Embryonic facial prominence (tissue), 1 donor: ENCODE data around the gene UGT1A5.

Experiments used
- DNase-seq: peaks from one replicate; pipeline ENCODE4 v3.0.0-alpha.2; 2016; ENCODE audit errors: extremely low spot score

The UGT1A5 gene

DNA sequence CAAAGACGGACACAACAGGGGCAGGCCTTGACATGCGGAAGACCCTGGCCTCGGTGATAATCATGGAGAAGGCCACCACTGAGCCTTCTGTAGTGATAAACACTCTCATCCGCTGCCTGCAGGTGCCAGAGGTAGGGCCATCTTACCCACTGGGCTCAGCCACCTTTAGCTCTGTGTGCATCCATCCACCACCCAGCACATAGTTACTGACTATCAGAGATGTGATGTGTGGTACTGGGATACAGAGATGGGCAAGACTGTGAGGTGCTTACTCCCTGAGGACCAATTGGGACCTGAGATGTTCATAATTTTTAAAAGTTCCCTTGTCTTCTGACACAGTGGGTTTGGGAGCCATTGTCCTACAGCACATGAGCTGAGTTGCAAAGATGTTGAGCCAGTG lies 67.0 kb downstream of the UGT1A5 start:
- DNase-seq: no peak

- no peak for DNase-seq
Observed at GRCh38 chr2:233780771-233781170, 68.1 kb downstream of the UGT1A5 start.

DNA sequence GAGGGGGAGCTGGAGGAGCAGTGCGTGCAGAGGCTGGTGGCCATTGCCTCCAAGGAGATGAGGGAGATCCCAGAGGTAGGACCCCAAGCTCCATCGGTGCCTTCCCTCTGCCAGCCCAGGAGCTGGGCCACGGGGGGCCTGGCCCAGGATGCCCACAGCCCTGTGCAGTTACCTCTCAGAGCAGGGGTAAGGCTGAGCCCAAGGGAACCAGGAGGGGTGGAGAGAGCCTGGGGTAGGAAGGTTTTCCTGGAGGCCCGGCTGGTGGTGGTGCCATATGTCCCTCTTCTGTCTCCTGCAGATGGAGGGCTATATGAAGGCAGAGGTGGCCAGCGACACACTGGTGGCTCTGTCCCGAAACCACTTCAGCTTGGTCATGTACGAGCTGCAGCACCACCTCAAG lies 76.8 kb downstream of the UGT1A5 start:
- DNase-seq: no peak

DNA sequence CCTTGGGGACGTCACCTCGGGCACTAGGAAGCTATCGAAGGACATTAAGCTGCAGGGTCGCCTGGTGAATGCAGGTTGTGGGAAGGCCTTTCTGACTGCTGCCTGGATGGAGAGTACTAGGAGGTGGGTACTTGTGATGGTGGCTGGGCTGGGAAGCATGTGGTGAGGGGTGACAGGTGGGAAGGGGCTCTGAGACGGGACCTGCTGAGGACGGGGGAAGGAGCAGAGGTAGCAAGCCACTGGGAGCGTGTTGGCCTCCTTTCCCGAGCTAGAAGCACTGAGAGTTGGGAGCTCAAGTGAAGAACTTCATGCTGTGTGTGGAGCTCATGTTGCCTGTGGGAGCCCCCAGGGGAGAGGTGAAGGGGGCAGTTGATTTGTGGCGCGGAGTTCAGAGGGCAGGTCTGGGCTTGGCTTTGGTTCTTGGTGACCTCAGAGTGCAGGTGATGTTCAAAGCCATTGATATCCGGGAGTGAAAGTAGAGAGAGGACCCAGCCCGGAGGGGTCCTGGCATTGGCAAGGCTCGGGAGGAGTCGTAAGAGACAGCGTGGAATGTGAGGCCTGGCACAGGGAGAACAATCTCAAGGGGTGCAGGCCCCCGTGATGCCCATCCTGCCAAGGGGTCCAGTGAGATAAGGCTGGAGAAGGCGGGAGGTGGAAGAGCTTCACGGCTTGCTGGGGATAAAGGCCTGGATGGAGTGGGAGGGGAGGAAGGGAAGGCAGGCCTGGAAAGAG lies 78.6 kb downstream of the UGT1A5 start:
- no peak for DNase-seq

DNA sequence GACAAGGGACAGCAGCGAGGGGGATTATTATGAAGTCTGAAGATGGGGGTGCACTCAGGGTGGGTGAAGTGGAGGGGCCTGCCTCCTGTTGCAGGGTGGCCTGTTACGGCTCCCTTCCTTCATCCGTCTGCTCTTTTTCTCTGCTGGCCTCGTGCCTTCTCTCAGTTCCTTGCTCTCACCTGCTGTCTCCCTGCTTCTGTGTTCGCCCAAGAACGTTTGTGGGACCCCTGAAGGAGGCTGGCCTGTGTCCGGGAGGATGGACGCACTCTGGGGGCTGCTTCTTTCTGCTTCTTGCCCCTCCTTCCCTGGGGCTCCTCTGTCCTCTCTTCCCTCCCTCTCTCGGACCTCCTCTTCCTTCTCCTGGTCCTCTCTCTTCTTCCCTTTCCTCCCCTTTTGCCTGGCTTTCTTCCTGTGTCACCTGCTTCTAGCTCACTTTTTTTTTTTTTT lies 79.2 kb downstream of the UGT1A5 start:
- no peak for DNase-seq

- DNase-seq: no peak
Observed at GRCh38 chr2:233792720-233793119, 80.0 kb downstream of the UGT1A5 start.

GRCh38 chr2:233793465-233794127 lies 80.9 kb downstream of the UGT1A5 start:
- no peak for DNase-seq

DNA sequence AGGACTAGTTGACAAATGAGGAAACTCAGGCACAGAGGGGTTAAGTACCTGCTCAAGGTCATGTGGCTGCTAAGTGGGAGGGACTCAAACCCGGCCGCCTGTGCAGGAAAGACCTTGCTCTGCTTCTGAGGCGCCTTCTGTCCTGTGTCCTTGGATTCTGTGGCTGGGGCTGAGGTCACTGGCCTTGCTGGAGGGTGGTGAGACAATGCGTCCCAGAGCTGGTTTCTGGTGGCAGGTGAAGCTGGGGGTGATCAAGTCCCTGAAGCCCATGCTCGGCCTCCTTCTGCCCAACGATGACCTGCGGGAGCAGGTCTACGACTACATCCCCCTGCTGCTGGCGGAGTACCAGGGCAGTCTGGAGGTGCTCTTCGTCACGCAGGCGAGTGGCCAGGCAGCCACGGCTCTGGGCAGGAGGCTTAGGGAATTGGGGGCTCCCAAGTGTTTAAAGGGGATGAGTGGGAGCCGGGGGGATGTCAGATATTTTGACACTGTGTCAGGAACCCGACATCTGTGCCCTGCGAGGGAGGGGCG lies 81.5 kb downstream of the UGT1A5 start:
- DNase-seq: no peak

DNA sequence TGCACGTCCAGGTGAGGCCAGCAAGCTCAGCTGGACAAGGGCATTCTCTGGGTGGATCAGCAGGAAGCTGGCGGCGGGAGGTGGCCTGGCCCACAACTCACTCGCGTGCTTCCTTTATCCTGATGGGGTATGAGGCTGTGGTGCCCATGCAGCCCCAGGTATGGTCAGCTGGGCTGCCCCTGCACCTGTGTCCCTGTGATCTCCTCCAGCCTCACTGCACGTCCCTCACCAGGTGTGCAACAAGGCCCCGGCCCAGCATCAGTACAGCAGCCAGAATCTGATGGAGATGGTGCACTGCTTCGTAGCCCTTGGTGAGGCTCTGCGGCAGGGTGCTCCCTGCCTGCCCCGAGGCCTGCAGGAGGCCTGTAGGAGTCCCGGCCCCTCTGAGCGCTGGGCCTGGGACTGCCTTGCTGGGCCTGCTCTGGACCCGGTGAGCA lies 83.0 kb downstream of the UGT1A5 start:
- DNase-seq: no peak

GRCh38 chr2:233796254-233796653 lies 83.5 kb downstream of the UGT1A5 start:
- DNase-seq: no peak

DNA sequence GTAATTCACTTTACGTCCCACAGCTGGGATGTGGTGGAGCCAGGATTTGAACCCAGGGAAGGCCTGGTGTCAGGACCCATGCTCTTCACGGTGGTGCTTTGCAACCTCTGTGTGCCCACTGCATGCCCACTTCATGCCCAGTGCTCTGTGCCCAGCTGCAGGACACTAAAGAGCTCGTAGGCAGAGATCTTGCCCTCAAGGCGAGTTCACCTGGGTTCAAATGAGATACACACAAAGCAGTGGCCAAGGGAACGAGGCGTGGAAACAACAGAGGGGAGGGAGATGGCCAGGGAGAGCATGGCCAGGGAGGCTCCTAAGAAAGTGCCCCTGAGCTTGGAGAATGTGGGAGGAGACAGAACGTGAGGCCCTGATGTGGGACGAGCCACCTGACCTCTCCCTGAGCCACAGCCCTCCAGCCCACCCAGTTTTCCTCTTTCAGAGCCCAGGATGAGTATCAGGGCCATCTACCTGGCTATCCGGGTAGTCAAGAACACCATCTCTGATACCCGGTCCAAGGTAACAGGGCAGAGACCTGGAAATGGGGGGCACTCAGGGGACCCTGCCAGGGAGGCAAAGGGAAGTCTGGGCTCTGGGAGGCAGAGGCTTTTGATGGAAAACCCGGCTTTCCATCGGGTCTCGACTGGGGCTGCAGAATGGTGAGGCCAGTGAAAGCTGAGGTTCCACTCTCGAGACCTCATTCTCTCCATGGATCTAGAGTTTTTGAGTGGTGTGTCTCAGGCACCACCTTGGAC lies 85.8 kb downstream of the UGT1A5 start:
- no peak for DNase-seq

- no peak for DNase-seq
Observed at GRCh38 chr2:233799087-233799665, 86.5 kb downstream of the UGT1A5 start.

GRCh38 chr2:233799716-233800115 lies 87.0 kb downstream of the UGT1A5 start:
- DNase-seq: no peak

DNA sequence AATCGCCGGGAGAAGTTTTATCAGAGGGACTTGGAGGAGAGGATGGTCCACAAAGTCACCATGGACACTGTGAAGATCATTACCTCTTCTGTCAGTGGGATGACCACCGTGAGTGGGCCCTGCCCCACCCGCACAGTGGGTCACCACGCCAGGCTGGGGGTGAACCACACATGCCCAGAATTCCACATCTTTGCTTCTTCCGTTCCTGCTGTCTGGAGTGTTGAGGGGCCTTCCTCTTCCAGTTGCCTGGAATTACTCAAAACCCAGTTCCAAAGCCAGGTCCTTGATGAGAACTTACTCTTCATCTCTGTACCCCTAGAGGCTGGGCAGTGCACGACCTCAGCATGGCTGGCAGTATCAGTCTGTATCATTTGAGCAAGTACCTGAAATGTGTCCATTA lies 87.5 kb downstream of the UGT1A5 start:
- DNase-seq: no peak

DNA sequence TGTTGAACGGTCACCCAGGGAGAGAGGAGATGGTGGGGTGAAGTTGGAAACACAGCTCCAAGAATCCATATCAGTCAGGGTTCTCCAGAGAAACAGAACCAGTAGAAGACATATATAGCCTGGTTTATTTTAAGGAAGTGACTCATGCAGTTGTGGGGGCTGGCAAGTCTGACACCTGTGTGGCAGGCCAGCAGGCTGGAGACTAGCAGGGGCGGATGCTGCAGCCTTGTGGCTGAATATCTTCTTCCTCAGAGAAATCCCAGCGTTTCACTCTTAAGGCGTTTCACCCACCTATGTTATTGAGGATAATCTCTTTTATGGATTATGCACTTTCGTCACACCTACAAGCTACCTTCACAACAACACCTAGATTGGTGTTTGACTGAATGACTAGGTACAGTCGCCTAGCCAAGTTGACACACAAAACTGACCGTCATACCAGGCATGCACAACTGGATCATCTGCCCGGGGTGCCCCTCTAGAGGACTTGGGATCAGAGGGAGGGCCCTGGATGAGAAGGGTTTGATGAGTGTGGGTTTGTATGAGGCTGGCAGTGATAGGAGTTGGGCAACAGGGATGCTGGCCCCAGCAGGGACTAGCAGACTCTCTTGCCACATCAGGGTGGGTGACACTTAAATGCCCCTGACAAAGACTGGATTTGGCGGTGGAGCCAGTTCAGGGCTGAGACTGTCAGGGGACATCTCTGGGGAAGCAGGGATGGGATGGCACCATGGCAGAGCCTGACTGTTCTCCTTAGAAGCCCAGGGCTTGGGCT lies 88.8 kb downstream of the UGT1A5 start:
- DNase-seq: no peak

DNA sequence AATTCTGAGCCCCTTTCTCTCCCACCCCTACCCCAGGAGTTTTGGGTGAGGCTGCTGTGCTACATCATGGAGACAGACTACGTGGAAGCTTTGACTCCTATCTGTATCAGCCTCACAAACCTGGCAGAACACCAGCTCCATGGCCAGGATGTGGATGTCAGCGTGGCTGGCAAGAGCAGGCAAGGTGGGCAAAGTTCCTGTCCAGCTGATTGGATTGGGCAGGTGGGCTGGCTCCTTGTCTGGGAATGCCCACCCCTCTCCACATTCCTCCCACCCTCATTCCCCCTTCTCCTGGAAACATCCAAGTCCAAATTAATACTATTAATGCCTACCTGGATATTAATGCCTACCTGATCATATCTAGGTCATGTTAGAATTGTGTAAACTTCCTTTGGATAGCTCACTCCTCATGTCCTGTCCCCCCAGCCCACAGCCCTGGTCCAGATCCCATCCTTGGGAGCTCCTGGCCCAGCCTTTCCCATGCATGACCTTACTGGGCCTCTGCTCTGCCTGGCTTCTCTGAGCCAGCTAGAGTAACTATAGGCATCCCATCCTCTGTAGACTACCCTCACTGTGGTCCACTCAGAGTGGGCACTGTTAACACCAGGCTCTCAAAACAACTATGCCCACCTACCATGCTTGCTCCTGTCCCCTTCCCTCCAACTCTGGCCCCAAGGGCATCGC lies 89.6 kb downstream of the UGT1A5 start:
- no peak for DNase-seq

DNA sequence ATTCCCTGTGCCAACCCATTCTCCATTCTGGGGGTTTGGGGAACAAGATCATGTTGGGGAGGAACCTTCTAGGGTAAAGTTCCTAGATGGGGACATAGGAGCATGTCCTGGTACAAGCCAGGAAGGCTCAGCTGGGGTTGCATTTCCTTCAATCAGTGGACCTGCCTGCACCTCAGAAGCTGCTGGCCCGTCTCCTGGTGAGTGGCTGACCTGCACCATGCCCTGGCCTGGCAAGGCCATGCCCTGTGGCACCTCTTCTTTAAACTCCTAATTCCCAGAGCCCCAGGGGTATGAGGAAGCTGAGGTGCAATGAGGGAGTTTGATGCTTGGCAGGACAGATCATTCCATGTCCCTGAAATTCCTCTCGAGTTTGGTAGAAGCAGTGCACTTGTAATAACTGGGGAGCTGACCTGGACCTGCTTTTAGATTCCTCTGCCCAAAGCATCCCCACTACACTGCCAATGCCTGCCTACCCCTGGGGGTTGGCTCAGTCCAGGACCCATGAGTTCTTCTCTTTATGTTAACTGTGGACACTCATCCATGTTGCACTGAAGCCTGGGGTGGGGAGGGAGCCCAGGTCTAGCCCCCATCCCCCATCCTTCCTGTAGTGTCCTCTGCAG lies 90.7 kb downstream of the UGT1A5 start:
- DNase-seq: no peak

GRCh38 chr2:233803994-233804393 lies 91.3 kb downstream of the UGT1A5 start:
- DNase-seq: no peak

GRCh38 chr2:233807215-233807865 lies 94.6 kb downstream of the UGT1A5 start:
- DNase-seq: no peak
